NCI-H1694 (cell line): ENCODE data around the gene DUSP10.

Experiments
- DNase-seq: peaks from one replicate; lab custom pipeline; 2025; lab: John Stamatoyannopoulos, UW

The DUSP10 gene

DNA sequence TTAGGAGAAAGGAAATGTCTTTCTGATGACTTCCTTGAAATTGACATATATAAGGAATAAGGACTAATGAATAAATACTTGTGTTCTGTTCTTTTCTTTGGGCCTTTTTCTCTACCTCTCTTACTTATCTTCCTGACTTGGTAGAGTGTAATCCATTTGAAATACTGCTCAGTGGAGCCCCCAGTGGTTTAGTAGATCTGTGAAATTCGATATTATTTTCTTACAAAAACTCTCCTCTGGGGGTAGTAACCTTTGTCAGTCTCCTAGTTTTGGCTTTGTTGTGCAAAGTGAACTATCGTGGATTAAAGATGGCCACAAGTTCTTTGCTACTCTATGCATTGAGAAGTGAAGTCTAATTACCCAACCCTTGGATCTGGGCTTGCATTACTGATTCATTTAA lies 48.8 kb downstream of the DUSP10 start:
- DNase-seq = no peak

DNA sequence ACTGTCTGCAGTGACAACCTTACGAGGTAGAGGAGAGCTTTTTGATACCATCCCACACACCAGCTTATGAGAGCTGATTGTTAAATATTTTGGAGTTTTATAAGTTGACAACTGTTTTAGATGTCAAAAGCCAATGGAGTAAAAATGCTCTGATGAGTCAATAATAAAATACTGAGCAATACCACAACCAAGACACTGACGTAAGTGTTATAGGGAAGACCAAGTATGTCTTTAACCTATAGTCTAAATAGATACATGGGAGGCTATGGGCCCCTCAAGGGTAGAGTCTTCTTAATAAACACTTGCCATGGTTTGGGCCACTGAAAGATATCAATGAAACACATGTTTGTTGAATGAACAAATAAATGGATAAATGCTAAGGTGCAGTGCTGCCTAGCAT lies 49.2 kb downstream of the DUSP10 start:
- no peak for DNase-seq

DNA sequence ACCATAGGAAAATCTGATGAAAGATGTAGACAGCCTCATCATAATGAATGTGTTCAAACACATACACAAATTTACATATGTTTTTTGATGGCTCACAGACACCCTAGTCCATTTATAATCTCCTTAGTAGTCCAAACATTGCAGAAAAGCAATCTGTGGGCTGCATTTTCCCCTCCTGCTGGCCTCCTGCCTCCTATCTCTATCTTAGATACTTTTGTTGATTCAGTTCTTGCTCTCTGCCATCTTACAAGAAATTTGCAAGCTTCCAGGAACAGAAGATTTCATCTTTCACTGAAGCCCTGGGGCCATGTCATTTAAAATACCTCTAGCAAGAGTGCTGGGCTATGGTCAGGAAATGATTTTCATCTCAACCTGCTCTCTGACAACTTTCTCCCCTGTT lies 50.6 kb downstream of the DUSP10 start:
- DNase-seq = no peak

DNA sequence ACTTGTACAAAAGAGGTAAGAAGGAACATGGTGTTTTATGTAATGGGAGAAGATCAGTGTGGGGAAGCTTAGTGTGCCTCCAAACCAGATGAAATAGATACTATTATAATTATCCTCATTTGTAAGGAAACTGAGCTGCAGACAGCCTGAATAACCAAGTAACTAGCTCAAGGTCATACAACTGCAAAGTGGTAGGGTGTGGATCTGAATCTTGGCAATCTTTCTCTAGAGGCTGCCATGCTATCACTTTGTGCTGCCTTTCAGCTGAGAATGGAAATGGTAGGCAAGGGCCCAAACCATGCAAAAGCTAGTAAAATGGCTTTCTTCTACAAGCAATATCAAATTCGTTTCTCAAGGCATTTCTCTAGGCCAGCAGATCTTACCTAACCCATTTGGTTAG lies 51.0 kb downstream of the DUSP10 start:
- DNase-seq = no peak

DNA sequence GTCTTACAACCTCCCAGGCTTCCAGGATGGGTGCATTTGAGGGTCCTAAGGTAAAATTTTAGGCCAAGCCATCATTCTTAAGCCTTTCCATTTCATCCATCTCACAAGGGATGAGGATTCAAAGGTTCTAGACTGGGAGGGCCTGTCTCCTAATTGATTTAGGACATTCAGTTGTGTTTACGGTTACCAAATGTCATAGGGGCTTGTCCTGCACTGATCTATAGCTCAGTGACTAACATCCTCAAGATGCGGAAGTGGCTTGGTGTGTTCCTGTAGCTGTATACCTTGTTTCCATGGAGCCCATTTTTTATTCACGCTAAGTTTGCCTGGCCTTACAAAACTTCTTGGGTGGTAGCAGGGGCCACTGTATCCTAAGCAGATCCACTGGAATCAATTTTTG lies 52.8 kb downstream of the DUSP10 start:
- no peak for DNase-seq

DNA sequence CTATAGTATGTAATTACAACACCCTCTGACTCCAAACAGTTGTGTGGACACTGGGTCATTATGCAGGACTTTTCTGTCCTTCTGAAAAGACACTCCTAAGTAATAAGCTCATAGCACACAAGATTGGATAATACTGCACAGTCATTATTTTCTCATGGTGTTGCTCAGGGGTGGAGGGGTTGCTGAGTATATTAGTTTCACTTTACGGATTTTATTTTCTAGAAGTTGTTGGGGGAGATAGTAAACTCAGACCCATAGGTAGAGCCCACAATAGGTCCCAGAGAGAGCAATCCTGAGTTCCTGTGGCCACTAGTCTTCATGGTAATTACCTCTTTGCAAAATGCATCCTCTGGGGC lies 53.4 kb downstream of the DUSP10 start:
- no peak for DNase-seq

DNA sequence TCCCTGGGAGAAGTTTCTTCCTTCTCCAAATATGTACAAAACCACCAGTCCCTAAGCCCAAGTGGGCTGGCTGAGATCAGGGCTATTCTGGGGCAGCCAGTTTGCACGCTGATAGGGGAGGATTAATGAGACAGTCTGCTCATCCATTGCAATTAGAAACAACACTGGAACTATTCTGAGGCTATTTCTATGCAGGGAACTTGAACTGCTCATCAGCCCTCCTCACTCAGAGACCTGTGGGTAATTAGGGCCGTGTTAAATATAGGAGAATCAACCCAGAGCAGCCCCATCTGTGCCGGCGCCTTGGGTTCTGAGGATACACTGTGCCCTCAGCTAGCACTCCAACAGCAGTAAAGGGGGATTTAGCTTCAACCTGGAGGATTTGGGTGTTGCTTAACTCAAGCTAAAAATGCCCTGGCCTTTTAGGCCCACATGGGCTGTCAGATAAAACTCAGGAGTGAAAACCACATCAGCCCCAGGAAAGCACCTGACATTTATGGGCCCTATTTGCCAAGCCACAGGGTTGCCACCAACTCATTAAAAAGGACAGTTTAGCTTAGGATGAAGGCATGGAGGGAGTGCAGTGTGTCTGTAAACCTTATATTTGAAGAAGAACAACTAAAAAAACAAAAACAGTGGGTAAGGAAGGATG lies 53.9 kb downstream of the DUSP10 start:
- no peak for DNase-seq

DNA sequence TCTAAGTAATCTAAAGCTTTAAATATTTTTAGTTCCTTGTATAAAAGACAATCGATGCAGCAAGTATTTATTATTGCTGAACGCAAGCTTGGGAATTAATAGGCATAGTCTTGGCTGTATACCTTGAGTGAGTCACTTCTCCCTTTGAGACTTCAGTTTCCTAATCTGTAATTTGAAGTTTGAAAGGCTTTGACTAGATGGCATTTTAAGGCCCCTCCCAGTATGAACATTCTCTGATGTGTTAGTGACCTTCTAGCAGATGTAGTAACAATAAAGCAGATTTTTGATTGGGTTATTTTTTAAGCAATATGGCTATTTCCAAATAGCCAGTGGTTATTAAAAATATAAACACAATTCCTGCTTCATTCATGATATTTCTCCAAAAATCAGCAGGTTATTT lies 58.2 kb downstream of the DUSP10 start:
- no peak for DNase-seq

DNA sequence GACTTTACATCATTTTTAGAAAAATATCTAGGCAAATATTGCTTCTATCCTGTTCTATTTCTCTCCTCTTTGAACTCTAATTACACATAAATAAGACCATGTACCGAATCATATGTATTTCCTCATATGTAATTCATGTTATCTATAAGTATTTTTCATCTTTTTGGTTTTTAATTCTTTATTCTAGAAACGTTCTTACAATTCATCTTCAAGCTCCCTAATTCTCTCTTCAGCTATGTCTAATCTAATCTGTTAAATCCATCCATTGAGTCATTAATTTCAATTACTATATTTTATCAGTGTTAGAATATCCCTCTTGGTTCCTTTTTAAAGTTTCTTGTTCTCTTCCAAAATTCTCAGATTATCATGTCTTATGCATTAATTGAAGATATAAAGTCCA lies 61.8 kb downstream of the DUSP10 start:
- no peak for DNase-seq

DNA sequence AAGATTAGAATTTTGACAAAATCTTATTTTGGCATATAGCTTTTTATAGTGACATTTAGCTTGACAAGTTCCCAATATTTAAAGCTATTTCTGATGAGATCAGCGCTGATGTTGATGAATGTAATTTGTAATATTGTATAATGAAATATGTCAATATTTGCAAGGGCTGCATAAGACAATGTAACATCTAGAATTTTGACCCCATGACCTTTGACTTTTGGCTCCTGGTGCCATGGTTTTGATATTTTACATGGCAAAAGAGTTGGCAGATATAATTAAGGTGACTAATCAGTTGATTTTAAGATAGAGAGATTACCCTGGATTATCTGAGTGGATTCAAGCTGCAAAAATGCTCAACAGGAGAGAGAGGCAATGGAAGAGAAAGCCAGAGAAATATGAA lies 63.9 kb downstream of the DUSP10 start:
- no peak for DNase-seq

DNA sequence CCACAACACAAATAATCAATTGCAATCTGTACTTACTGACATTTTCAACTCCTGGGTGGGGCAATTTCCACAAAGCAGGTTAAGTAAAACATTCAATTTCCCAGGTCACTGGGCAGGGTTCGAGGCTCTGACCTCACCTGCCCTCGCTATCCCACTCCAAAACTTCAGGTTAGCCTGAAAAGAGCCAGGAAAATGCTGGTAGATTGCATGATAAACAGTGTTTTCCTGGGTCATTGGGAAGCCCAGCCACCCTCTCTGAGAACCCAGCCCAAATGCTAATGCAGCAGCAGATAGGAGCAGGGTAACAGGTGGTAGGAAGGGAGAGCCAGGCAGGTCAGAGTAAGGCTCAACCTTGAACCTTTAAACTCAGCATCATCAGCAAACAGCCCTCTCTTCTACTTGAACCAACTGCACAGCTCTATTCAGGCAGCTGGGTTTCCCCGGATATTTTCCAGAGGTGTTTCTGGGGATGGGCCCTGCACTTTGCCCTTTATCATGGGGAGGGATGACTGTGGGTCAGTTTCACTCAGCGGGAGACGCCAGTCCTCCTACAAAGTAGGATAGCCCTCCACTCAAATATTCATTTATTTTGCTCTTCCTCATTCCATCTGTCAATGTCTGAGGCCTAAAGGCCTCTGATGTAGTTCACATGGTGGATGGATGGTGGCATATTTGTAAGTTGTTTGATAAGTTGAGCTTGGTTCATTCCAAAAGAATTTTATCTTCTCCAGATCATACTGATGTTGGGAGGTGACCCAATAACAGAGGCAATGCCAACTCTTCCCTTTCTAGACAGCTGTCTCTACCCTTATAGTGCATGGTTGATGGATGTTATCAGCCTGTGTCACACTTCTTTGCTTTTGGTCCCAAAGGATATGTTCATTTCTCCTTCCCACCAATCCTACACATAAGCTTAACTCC lies 65.7 kb downstream of the DUSP10 start:
- DNase-seq = no peak

DNA sequence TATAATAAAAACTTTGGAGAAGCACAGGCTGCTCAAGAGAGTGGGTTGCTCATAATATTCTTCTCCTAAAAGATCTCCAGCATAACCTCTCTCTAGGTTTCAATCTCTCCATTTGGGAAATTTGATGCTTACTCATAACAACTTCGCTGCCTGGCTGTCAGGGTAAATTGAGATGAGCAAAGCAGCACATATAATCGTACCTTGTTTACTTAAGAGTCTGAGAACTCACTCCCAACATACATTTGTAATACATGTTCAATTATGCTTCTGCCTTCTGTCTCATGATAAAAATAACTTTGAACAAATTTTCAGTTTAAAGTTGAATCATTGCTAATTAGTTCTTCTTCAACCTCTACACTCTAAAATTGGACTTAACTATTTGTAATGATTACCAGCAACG lies 68.9 kb downstream of the DUSP10 start:
- DNase-seq = no peak

DNA sequence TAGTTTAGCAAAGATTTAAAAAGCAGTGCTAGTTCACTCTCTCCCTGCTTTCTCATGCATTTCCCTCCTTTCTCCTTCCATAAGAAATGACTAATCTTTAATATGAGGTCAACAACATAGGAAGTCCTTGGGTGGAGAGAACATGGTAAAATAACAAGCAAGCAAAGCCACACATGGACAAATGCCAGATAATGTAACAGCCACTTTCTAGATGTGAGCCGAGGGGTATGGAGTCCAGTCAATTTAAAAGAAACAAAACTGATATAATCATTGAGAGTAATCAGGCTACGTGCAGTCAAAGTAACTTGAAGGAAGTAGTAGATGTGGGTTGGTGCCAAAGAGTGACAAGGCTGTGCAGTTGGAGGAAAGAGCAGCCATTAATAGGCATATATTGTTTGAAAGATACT lies 69.6 kb downstream of the DUSP10 start:
- DNase-seq = no peak

DNA sequence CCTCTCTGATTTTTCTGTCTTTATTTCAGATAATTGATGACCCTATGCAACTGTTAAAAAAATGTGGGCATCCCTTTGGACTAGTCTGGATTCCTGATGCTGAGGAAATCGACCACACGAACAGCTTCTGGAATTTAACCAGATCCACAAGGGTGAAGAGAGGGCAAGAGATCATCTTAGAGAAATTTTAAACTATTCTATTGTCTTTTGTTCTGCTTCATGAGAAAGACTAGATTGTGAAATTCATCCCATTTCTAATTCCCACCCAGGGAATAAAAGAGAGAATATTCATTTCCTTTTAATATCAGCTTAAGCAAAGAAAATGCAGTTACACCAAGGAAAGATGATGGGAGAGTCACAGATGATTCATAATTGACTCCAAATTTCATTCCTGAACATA lies 71.8 kb downstream of the DUSP10 start:
- DNase-seq = no peak

DNA sequence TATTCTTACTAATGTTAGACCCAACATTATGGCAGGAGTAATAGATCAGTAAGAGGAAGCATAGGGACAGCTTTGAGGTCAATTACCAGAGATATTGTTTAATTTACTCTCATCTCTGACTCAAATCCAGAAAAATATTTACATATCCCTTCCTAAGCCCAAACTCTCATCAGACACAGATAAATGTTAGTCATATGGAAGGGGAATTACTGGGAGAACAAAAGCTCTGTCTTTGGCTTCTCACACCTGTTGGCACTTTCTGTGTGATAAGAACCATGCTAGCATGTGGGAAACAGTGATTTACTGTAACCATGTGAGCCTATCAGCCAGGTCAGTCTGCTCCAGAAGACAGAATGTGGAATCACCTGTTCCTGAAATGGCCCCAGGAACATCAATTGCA lies 72.4 kb downstream of the DUSP10 start:
- no peak for DNase-seq

DNA sequence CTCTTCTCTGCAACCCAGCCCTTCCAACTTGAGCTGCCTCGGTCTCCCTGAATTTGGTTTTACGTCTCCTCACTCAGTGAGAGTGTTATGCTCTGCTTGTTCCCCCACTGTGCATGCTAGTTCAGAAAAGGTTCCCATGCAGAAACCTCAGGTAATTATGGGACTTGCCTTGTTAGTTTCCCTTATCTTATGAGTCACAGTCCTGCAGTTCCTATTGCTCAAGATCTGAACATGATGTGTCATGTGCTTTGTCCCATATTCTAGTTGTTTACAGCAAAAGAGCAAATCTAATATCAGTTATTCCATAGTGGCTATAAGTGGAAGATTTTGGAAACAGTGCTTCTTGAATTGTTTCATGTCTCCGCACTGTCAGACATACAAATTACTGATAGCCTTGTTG lies 74.4 kb downstream of the DUSP10 start:
- DNase-seq = no peak

DNA sequence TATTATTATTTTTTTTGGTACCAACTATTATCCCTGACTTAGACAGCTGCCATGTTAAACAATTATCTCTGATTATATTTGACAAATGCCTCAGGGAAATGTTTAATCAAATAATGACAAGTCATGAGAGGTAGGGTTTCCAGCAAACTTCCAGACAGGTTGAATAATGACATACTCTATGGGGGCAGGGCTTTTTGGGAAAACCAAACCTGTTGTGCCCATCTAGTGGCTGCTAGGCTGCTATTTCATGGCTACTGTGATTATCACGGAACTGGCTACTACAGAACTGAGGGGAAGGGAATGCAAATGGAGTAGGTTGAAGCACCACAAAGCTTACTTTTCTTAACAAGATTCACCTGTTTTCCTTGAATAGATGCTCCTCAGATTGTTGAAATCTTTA lies 77.6 kb downstream of the DUSP10 start:
- no peak for DNase-seq

DNA sequence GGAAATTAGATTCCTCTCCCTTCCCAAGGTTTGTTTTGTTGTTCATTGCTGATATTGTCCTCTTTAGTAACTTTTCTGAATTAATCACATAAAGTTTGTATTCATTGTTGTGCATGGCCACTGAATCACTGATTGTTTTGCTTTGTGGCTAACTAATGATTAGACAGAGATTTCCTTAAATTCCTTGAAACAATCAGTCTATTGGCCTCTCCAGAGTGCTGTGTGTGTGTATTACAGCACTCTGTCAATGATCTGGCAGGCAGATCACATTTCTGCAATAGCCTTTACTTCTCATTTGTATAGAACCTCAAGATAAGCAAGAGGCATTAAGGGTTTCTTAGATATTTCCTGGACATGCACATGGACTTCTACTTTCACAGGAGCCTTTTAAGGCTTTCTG lies 78.6 kb downstream of the DUSP10 start:
- no peak for DNase-seq

DNA sequence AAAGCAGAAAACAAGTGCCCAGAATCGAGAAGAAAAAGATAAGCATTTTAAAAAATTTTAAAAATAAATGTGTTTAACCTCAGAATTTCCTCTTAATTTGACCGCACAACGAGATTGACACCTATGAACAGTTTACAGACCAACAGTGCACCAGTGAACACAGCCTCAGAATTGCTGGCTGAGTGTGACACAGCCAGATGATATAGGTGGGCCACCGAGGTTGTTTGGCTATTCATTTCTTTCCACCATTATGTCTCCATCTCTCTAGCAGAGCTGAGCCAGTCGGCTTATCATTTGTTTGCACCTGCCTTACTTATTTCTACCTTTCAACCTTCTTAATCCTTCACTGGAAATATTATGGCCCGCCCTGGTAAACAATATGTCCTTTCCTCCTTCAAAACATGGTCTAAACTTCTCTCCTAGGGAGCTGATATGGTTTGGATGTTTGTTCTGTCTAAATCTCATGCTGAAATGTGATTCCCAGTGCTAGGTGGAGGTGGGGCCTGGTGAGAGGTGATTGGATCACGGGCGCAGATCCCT lies 86.1 kb downstream of the DUSP10 start:
- no peak for DNase-seq
